HG02840 (cell line): ENCODE data around the gene P2RX4.
"Not testable (repeated sequence)": the region's sequence is repeated elsewhere in the genome, so short reads cannot be mapped to it uniquely, and the experiment has no call there.

ENCODE experiments used
- ATAC-seq: cut with Tn5 transposase; IDR thresholded peaks from one replicate; pipeline ENCODE4 v1.9.1; 2021; ENCODE audit warnings: mild to moderate bottlenecking, moderate library complexity, moderate number of reproducible peaks; ENCODE audit not compliant: unreplicated experiment, low FRiP score

Gene P2RX4

GRCh38 chr12:121218588-121219352 is 8.8 kb downstream of the P2RX4 start:
- ATAC-seq = no peak

GRCh38 chr12:121219353-121219986 is 9.5 kb downstream of the P2RX4 start:
- no peak for ATAC-seq

GRCh38 chr12:121222847-121223246 is 12.9 kb downstream of the P2RX4 start:
- ATAC-seq = no peak

GRCh38 chr12:121223292-121224285 is 13.7 kb downstream of the P2RX4 start:
- no peak for ATAC-seq

- no peak for ATAC-seq
Observed at GRCh38 chr12:121224591-121224990, 14.7 kb downstream of the P2RX4 start.

GRCh38 chr12:121226399-121226798 is 16.5 kb downstream of the P2RX4 start:
- ATAC-seq = no peak

- not testable (repeated sequence) for ATAC-seq
Observed at GRCh38 chr12:121226871-121227270, 16.9 kb downstream of the P2RX4 start.

- ATAC-seq = peak; percentile 49
Observed at GRCh38 chr12:121227294-121227693, 17.4 kb downstream of the P2RX4 start.

GRCh38 chr12:121228919-121229665 is 19.2 kb downstream of the P2RX4 start:
- no peak for ATAC-seq

- not testable (repeated sequence) for ATAC-seq
Observed at GRCh38 chr12:121229826-121230537, 20.1 kb downstream of the P2RX4 start.

GRCh38 chr12:121230538-121230907 is 20.6 kb downstream of the P2RX4 start:
- no peak for ATAC-seq

GRCh38 chr12:121232163-121232562 is 22.2 kb downstream of the P2RX4 start:
- no peak for ATAC-seq

- no peak for ATAC-seq
Observed at GRCh38 chr12:121232977-121233627, 23.2 kb downstream of the P2RX4 start.

- no peak for ATAC-seq
Observed at GRCh38 chr12:121233628-121234020, 23.7 kb downstream of the P2RX4 start.

GRCh38 chr12:121236776-121237175 is 26.8 kb downstream of the P2RX4 start:
- ATAC-seq = no peak

GRCh38 chr12:121237415-121237814 is 27.5 kb downstream of the P2RX4 start:
- ATAC-seq = no peak

- no peak for ATAC-seq
Observed at GRCh38 chr12:121238086-121238485, 28.2 kb downstream of the P2RX4 start.

GRCh38 chr12:121238604-121239350 is 28.8 kb downstream of the P2RX4 start:
- no peak for ATAC-seq
